Ureter (tissue), 1 donor: ENCODE results near the gene UBQLN1. TPM values are rescaled to one million over a fixed set of nuclear protein-coding genes. Genes with fewer than 3 reads are reported as not detected.
"Not testable (repeated sequence)": the region's sequence is repeated elsewhere in the genome, so short reads cannot be mapped to it uniquely, and the experiment has no call there.

ENCODE experiments used
- DNase-seq: peaks from one replicate; pipeline ENCODE4 v3.0.0-alpha.2; 2020; ENCODE audit warnings: low spot score
- total RNA-seq: library from RNA; stranded (reverse); gene quantifications from one replicate; pipeline ENCODE4 v1.2.4, GENCODE V29; 2023
- donor health status: DM: yes; HTN: yes; CAD: no.

The UBQLN1 gene
- total RNA-seq = 123 TPM

DNA sequence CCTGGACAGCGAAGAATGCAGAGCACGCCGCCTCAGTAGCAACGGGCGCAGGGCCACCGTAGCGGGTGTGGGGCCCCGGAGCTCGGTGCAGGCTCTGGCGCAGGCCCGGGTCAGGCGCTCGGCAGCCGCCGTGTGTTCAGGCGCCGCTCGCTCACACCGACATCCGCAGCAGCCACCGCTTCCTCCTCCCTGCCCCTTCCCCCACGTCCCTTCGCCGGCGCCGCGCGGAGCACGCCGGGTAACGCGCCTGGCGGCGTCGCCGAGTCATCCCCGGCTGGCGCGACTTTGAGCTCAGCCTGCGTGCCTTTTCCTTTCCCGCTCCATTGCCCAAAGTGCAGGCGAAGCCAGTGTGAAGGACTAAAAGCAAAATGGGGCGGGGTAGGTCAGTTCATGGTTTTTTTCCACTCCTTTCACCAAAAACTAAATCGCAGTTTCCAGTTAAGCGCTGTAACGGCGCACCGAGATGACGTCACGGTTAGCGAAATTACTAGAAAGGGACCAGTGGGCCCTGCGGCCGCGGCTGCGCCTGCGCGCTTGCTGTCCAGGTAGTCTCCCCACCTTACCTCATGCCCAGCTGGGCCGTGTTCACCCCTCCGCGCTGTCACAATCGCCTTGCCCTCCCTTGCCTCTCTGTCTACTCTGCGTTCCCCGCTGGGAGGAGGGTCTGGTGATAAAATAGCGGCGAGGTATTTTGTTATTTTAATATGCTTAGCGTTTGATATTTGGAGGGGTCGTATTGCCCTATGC is at the start of gene UBQLN1:
Gene UBQLN1, minus strand, starts transcription at position 191 of the 747 bp plus-strand sequence. CDS start 279 bp downstream, outside the sequence.
- peak; percentile 94 for DNase-seq

DNA sequence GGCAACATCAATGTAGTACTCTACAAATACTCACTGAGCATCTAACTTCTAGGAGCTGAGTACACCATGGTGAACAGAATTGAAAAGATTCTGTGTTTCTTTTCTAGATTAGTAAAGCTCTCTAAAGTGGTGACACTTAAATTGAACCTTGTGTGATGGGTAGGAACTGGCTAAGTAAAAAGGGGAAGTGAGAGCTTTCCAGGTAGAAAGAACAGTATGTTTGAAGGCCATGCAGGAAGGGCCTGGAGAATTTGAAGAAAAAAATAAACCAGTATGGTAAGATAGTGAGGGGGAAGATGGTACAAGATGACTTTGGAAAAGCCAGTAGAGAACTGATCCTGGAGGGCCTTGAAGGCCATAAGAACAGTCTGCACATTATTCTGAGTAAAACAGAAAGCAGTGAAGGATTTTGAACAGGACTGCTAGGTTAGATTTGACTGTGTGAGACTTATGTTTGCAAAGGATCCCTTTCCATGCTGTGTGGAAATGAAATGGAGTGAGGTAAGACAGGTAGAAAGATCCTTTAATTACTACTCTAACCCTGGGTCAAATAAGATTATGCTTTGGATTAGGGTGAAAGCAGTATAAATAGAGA is 46.7 kb upstream of the UBQLN1 start:
- no peak for DNase-seq

DNA sequence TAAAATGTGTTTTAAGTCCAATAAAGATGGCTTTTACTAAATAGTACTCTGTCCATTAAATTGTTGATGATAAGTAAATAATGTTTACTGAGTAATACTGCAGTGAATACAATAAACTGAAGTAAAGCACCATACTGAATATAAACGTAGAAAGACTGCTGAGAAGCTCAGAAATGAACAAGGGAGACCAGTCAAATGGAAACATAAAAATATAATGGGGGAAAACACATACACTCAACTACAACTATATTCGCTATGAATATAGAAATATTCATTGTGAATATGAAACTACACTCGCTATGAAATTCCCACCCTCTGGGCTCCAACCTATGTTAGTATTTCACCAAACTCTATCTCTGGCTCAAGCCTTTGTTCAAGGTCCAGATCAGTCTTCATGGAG is 41.9 kb upstream of the UBQLN1 start:
- no peak for DNase-seq

DNA sequence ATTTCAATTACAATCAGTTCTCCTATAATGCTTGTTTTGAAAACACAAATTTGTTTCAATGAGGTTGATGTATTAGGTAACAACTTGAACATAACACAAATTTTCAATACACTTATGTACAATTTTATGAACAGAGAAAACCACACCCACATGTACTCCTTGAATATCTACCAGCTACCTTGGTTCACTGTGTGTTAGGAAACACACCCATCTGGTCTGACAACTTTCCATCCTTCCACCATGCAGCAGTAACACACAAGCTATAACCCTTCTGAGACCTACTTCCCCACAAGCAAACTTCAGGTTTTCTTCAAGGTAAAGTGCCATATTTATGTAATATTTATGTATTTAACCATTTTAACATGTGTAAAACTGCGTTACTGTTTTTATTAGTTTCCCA is 36.4 kb upstream of the UBQLN1 start:
- DNase-seq = no peak

DNA sequence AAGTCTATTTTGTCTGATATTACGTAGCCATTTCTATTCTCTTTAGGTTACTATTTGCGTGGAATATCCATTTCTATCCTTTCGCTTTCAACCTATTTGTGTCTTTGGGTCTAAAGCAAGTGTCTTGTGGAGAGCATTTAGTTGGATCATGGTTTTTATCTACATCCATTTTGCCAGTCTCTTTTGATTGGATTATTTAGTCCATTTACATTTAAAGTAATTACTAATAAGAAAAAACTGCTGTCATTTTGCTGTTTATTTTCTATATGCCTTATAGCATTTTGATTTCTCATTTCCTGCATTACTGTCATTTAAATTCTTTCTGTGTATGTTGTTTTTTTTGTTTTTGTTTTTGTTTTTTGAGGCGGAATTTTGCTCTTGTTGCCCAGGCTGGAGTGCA is 26.0 kb upstream of the UBQLN1 start:
- DNase-seq = no peak

DNA sequence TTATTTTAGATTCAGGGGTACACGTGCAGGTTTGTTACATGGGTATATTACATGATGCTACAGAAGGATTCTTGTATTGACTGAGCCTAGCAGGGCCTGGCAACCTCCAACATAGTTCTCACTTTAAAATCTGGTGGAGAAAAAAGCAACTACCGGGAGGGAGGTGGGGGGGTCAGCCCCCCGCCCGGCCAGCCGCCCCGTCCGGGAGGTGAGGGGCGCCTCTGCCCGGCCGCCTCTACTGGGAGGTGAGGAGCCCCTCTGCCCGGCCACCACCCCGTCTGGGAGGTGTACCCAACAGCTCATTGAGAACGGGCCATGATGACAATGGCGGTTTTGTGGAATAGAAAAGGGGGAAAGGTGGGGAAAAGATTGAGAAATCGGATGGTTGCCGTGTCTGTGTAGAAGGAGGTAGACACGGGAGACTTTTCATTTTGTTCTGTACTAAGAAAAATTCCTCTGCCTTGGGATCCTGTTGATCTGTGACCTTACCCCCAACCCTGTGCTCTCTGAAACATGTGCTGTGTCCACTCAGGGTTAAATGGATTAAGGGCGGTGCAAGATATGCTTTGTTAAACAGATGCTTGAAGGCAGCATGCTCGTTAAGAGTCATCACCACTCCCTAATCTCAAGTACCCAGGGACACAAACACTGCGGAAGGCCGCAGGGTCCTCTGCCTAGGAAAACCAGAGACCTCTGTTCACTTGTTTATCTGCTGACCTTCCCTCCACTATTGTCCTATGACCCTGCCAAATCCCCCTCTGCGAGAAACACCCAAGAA is 21.0 kb upstream of the UBQLN1 start:
- not testable (repeated sequence) for DNase-seq

DNA sequence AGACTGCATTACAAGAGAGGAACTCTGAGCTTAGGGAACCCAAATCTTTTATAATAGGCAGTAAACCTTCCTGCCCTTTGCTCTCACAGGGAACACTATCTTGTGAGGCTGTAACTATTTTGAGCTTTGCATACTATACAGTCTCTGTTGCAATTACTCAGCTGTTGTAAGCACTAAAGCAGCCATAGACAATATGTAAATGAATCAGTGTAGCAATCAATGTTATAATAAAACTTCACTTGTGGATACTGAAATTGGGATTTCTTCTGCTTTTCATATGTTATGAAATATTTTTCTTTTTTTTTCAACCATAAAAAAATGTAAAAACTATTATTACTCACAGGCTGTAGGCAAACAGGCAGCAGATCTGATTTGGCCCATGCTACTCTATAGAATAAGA is 16.7 kb upstream of the UBQLN1 start:
- DNase-seq = no peak

DNA sequence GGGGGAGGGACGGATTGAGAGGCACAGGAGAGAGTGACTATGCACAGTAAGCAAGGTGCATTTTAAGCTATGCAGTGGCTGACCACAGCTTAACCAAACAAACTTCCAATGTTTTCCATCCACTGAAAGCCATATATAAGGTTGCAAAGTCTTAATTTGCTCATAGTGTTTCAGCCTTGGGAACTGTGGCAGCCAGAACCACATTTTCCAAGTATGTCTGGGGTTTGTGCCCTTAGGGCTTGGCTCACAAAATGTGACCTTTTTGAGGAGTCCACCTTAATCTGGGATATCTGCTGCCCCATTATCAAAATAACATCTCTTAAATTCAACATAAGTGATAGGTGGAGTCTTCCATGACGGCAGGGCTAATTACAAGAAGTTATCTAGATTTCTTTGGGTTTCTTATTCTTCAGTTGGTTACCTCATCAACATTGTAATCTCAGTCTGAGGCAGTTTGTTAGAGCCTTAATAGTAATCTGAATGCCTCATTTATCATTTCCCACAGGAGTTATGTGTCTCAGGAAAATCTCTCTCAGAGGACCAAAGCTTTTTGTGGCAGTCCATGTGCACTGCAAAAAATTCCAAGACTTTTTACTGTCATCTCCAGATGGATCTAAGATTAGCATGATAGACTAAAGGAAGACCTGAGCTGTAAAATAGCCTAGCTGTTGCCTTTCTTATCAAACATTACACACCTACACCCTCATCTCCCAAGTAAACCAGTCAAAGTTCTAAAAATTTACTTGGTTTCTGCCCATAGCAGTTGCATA is 15.2 kb upstream of the UBQLN1 start:
- DNase-seq = no peak

DNA sequence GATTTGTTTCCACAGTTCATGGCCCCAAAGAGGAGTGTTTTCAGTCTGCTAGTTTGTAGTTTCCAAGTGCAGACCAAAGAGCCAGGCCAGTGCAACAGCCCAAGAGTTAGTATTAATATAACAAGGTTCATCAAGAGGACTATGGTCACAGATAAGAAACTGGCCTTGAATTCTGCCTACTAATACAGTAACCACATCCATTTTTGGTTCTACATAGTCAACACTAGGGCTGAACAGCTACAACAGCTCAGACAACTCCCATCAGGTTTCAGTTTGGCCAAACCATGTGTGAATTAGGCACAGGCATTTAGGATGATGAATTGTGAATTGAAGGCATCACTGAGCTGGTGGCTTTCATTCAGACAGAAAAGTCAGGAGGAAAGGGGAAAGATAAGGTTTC is 13.8 kb upstream of the UBQLN1 start:
- DNase-seq = no peak

DNA sequence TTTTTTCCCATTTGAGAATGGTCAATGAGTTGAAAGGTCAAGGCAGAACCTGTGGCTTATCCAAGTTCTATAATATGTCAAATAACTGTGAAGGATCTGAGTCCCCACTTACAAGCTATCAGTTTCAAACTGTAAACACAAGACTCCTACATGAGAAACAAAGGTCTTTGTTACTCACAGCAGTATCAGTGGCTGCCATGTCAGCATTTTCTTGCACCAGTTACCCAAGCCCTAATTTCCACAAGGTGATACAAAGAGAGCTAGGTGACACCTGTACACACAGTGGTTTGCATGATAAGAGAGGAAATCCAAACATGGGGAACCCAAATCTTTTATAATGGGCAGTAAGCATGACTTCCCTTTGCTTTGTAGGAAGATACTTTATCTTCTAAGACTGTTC is 8.0 kb upstream of the UBQLN1 start:
- DNase-seq = no peak

DNA sequence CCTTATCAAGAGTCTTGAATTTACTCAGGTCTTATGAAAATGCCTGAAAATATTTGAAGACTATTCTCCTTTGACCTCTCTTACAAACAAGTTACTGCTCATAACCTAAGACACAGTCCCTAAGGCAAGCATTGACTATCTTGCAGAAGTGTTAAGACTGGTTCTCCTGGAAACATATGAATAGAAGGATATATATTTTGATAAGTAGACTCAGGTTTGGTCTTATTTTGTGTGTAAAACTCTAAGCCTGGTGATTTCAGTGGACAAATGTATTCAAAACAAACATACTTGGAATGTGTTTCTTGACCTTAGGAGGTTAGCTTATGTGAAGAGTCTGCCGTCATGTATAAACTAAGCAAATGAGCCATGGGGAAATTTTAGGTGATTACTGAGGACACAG is 7.5 kb upstream of the UBQLN1 start:
- no peak for DNase-seq

DNA sequence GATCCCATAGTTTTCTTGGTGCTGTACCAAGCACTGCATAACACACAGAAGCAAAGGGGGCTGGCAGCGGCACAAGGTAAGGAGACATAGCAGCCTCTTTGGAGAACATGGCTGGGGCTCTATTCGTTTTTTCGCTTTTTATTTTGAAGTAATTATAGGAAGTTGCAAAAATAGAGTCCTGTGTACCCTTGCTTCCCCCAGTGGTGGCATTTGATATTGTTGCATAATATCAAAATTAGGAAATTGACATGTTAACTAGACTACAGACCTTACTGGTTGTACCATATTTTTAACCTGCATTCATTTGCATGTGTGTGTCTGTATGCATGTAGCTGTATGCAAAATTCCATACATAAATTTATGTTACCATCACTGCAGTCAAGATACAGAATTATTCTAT is 6.6 kb upstream of the UBQLN1 start:
- no peak for DNase-seq

DNA sequence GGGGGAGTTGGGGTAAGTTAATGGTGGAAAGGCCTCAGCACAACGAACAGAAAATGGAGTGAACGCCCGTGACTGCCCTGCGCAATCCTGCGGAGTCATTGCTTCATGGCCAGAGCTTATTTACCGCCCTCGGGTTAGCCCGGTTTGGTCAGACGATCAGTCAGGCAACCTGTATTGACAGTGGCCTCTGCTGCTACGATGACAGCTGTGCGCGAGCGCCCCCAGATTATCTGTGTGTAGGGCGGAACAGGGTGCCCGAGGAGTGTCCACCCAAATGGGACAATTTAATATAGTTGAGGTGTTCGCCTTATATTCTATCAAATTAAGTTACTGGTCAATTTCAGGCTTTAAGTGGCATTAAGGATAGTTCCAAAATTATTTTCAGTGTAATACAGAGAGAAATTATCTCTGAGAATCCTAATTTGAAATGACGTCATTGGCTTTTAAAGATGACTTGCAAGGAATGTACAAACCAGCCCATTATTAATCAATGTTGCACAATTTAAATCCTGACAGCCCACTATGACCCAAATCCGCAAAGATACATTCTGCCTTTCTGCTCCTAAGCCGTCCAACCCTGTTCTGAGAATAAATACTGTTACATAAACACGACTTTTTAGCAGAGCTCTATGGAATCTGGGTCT is 879 bp upstream of the UBQLN1 start:
- peak; percentile 81 for DNase-seq

DNA sequence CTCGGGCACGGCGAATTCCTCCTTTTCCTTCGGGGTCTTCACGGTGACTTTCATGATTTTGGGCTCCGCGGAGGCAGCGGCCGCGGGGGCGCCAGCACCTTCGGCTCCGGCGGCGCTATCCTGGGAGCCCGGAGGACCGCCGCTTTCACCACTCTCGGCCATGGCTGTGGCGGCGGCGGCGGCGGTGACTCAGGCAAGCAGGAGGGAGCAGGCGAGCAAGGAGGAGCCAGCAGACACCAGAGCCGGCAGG is 315 bp downstream of the UBQLN1 start:
- DNase-seq = no peak

DNA sequence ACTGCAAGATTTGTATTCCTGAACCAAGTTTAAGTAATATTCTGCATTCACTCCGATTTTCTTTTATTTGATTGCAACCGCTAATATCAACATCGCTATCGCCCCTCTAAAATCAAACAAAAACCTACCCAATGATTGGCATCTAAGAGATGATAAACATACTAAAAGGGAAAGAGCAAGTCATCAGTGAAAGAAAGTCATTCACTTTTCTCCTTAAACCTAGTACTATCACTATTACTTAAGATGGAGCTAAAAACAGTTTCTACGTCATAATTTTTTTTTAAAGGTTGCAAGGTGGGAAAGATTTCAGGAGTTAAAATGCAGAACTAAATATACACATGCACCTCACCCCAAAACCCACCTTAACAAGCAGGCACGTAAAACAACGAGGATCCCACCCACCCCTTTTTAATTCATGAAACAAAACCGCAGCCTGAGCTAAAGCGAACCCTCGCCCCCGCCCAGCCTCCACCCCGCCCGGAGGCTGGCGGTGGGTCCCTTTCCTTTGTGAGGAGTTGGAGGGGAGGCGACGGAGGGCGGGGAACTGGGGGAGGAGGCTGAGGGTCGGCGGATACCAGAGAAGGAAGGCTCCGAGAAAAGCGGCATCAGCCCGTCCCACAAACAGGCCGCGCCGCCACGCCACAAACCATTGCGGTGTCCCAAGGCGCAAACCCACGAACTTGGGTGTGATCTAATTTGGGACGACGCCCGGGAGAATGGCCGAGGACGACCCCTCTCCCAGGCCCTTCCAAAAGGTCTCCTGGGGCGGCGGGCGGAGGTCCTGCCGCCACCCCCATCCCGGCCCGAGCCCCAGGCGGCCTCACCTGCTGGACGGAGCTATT is 861 bp downstream of the UBQLN1 start:
- DNase-seq = peak; percentile 49

DNA sequence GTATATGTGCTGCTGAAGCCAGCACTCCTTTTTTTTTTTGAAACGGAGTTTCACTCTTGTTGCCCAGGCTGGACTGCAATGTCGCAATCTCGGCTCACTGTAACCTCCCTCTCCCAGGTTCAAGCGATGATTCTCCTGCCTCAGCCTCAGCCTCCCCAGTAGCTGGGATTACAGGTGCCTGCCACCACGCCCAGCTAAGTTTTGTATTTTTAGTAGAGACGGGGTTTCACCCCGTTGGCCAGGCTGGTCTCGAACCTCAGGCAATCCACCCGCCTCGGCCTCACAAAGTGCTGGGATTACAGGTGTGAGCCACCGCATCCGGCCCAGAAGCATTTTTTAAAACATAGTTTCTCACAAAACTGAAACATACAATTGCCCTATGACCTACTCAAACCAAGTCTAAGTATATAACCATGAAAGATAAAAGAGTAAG is 2.5 kb downstream of the UBQLN1 start:
- DNase-seq = not testable (repeated sequence)

DNA sequence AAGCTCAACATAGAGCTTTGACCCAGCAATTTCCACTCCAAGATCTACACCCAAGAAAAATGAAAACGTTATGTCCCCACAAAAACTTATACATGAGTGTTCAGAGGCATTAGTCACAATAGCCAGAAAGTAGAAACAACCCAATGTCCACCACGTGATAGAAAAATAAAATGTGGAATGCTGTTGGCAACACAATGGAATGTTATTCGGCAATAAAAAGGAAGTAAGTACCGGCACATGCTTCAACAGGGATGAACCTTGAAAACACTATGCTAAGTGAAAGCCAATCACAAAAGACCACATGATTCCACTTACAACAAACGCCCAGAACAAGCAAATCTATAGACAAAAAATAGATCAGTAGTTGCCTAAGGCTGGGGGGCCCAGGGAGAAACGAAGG is 6.0 kb downstream of the UBQLN1 start:
- no peak for DNase-seq

DNA sequence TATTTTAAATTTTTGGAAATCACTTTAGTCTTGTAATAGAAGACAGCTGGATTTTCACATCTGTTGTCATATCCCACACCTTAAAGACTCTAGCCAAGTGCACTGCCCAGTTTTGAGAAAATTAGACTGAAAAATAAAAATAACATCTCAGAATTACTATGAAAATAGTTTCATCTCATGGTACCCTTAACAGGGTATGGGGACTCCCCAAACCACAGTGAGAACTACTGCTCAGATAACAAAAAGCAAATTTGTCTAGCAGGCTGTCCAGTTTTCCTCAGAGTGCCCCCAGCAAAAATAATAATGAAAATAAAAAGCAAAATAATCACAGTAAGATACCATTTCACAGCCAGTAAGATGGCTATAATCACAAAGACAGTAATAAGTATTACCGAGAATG is 6.5 kb downstream of the UBQLN1 start:
- DNase-seq = no peak

DNA sequence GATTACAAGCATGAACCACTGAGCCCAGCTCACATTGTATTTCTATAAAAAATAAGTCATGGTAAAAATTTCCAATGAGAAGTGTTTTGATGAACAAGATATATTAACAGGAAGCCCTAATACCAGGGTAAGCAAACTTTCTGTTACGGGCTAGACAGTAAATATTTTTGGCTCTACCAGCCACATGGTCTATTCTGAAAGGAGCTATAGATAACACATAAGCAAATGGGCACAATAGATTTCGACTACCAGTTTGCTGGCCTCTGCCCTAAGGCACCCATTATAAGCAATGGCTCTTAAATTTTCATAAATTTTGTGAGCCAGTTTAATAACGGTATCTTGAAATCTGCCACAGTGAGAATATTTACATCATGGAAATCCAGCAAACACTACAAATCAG is 8.1 kb downstream of the UBQLN1 start:
- DNase-seq = no peak

DNA sequence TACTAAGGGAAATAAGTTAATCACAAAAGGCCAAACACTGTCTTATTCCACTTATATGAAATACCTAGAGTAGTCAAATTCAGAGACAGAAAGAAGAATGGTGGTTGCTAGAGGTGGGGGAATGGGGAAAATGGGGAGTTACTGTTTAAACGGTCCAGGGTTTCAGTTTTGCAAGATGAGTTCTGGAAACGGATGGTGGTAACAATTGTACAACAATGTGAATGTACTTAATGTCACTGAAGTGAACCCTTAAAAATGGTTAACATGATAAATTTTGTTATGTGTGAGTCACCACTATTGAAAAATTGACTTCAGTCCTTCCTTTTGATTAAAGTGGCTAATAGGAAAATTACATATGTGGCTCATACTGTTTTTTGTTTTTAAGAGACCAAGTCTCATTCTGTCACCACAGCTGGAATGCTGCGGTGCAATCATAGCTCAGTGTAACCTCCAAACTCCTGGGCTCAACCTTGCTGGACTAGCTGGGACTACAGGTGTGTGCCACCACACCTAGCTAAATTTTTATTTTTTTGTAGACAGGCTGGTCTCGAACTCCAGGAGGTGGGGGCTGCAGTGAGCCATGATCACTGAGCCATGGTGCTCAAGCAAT is 8.7 kb downstream of the UBQLN1 start:
- DNase-seq = no peak

DNA sequence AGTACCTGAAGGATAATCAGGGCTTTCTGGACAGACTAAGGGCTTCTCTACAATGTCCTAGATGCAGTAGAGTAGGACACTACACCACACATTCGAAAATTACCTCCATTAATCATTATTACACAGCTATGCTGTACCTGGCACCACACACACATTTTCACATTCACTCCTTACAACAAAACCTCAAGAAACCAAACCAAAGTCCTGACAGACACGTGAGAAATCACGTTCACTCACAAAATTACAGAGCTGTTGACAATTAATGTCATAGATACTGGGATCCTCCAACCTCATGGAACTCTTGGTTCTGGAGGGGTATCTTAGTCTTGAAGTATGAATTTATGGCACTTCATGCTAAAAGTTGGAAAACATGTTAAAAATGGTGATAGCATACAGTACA is 16.3 kb downstream of the UBQLN1 start:
- DNase-seq = no peak
